Transverse colon (tissue), 4 donors: ENCODE data around the gene C10orf71. TPM values are rescaled to one million over a fixed set of nuclear protein-coding genes. Genes with fewer than 3 reads are reported as not detected.

Experiments
- DNase-seq: peaks from one replicate; pipeline ENCODE4 v3.0.0-alpha.2; 2019
- H3K27ac ChIP-seq, 4 donors: fragments of 200-600 bp; sonication (generic); 2 replicates each; pipeline ENCODE4 v1.5.1; 2016 to 2018; ENCODE audit warnings: inconsistent platforms in 4 of 4
- H3K27me3 ChIP-seq: fragments of 200-600 bp; sonication (generic); 2 replicates; pipeline ENCODE4 v1.5.1; 2017; ENCODE audit warnings: inconsistent platforms
- H3K36me3 ChIP-seq, 4 donors: fragments of 200-600 bp; sonication (generic); 2 replicates each; pipeline ENCODE4 v1.5.1; 2017 to 2019; ENCODE audit warnings: inconsistent platforms in 4 of 4
- H3K4me1 ChIP-seq, 4 donors: fragments of 200-600 bp; sonication (generic); 2 replicates each; pipeline ENCODE4 v1.5.1; 2017 to 2020; ENCODE audit warnings: inconsistent platforms in 4 of 4
- H3K4me3 ChIP-seq, 4 donors: fragments of 200-600 bp; sonication (generic); 1 replicate in 1 of 4; 2 replicates in 3 of 4; pipeline versions ENCODE4 v1.5.1 to v1.6.1; 2017 to 2019; ENCODE audit warnings: inconsistent platforms in 4 of 4
- H3K9me3 ChIP-seq, 2 donors: fragments of 200-600 bp; sonication (generic); 2 replicates each; pipeline ENCODE4 v1.5.1; 2017 to 2019; ENCODE audit warnings: inconsistent platforms in 2 of 2
- CTCF ChIP-seq, 5 experiments: fragments of 200-600 bp in 3 of 5; fragments of 450-650 bp in 2 of 5; sonication (generic) in 3 of 5; IDR thresholded peaks; 1 replicate in 2 of 5; 2 replicates in 3 of 5; pipeline ENCODE4 v1.5.1; 2016 to 2017; ENCODE audit warnings: antibody characterized with exemption in 5 of 5, inconsistent platforms in 3 of 5, mild to moderate bottlenecking in 2 of 5, moderate library complexity in 1 of 5
- EP300 ChIP-seq: sonication (generic); formaldehyde crosslinking; IDR thresholded peaks from one replicate; pipeline ENCODE4 v1.6.1; 2017; ENCODE audit warnings: antibody characterized with exemption, low read depth
- POLR2A ChIP-seq: fragments of 450-650 bp; IDR thresholded peaks from one replicate; pipeline ENCODE4 v1.6.1; 2016; ENCODE audit warnings: antibody characterized with exemption, mild to moderate bottlenecking, moderate library complexity
- POLR2AphosphoS5 ChIP-seq, 3 donors: sonication (generic); formaldehyde crosslinking; IDR thresholded peaks; one replicate each; pipeline ENCODE4 v1.6.1; 2016; ENCODE audit warnings: antibody characterized with exemption in 3 of 3
- WGBS, 2 donors: methylation state at CpG; one replicate each; pipeline ENCODE4 v1.1.5; 2018; ENCODE audit warnings: low coverage in 1 of 2; 5-methylcytosine and 5-hydroxymethylcytosine counted together
- in situ Hi-C, 4 donors: fragments of 200-750 bp; cut with MboI; loops; one replicate each; pipeline versions ENCODE4 v1.15.0 to v1.15.1; 2017; ENCODE audit warnings: low sequenced_read_pairs in 3 of 4, low pct_ligation_motif_present in 1 of 4, low pct_unique_long_range_greater_than_20kb in 1 of 4
- intact Hi-C: fragments of 100-400 bp; cut with DNase I; formaldehyde crosslinking; loops from one replicate; pipeline ENCODE4 v1.15.1; 2023; ENCODE audit warnings: low total_unique reads
- total RNA-seq, 4 donors: library from RNA; depleted of rRNA; stranded (reverse); fragments of >200 nt; gene quantifications; one replicate each; pipeline ENCODE4 v1.1.0, GENCODE V29; 2016

C10orf71 gene
- total RNA-seq, 4 donors from 2014 or later: under 0.01 TPM; not detected in 3

DNA sequence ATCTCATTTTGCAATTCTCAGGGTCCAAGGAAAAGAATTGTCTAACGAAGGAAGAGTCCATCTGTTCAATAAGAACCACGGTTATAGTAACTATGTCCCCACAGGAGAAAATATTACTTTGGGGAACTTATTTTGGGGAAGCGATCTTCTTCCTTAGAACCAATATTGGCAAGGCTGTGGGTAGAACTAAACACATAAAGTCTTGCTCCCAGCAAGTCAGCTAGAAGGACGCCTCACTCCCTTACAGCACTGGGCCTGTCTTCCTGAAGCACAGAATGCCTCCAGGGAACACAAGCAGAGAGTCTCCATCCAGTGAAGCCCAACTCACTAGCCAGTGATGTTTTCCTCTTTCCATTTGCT is 30.2 kb downstream of the C10orf71 start:
- no peaks in the 10 kb centered on the region for H3K36me3 ChIP-seq
- intact Hi-C loops: no loop called here
- no peaks in the 10 kb centered on the region for H3K4me1 ChIP-seq
- no peak for DNase-seq
- H3K27me3 ChIP-seq: no peaks in the 10 kb centered on the region
- 78% methylated on average over 4 of the region's 4 CpGs; no CpG with 5 or more reads in 1 of the 2 donors for WGBS, 2 donors
- in situ Hi-C loops: no loop called here
- no peak overlapping the region for H3K4me3 ChIP-seq
- H3K27ac ChIP-seq: no peak overlapping the region
- no peaks in the 10 kb centered on the region for H3K9me3 ChIP-seq
- no peak for TF ChIP-seq EP300
- no peak for TF ChIP-seq POLR2A
- TF ChIP-seq POLR2AphosphoS5 (IDR thresholded peaks at IDR 0.05): no peak
- no peak for TF ChIP-seq CTCF (IDR thresholded peaks at IDR 0.05)

- DNase-seq: no peak
- Histone ChIP-seq H3K4me3 (no peak overlapping the region), H3K4me1 (no peaks in the 10 kb centered on the region), H3K9me3 (no peaks in the 10 kb centered on the region), H3K27me3 (no peaks in the 10 kb centered on the region), H3K36me3 (no peaks in the 10 kb centered on the region), H3K27ac (no peak overlapping the region)
- intact Hi-C loops (no loop called here), in situ Hi-C loops (no loop called here)
- 93% methylated on average over 5 of the region's 5 CpGs; no CpG with 5 or more reads in 1 of the 2 donors for WGBS, 2 donors
- TF ChIP-seq CTCF (IDR thresholded peaks at IDR 0.05) (no peak), EP300 (no peak), POLR2A (no peak), POLR2AphosphoS5 (IDR thresholded peaks at IDR 0.05) (no peak)
Observed at GRCh38 chr10:49330127-49330665, 31.2 kb downstream of the C10orf71 start.

DNA sequence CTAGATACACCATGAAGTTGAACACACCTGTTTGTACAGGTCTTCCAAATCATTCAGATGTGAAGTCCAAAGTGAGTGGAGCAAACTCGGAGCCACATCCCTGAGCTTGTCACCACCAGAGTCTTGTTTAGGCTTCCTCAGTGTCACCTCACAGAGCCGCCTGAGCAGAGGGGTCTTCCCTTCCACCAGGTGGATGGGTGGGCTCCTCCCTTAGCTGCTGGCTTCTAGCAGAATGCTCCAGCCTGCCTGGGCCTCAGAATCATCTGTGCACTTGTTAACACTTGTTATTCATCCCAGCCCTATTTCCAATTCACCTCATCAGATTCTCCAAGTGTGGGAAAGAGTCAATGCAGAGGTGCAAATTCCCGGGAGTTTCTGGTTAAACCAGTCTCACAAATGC is 32.5 kb downstream of the C10orf71 start:
- no peak for DNase-seq
- WGBS, 2 donors: 72 to 83% methylated on average over 1 to 3 of the region's 3 CpGs
- in situ Hi-C loops: no loop called here
- H3K4me3 ChIP-seq: no peak overlapping the region
- no peaks in the 10 kb centered on the region for H3K27me3 ChIP-seq
- no peaks in the 10 kb centered on the region for H3K9me3 ChIP-seq
- intact Hi-C loops: no loop called here
- no peaks in the 10 kb centered on the region for H3K4me1 ChIP-seq
- no peak overlapping the region for H3K27ac ChIP-seq
- no peaks in the 10 kb centered on the region for H3K36me3 ChIP-seq
- TF ChIP-seq POLR2AphosphoS5 (IDR thresholded peaks at IDR 0.05) (no peak), CTCF (IDR thresholded peaks at IDR 0.05) (no peak), POLR2A (no peak), EP300 (no peak)

DNA sequence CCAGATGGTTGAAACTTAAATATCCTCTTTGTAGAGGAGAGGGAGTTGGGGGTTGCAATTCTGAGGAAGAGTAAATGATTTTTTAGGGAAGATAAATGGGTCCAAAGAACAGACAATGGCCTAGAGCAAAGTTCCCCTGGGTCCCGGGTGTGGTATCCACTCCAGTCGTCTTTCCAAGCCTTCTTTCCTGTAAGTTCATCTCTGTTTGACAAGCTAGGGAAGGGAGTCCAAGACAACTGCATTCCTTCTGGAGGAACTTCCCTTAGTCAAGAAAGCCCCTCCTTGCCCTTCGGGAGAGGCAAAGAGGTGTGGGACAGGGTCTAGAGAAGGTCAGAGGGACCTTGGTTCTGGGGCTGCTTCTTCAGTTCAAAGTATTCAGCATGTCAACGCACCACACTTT is 33.4 kb downstream of the C10orf71 start:
- intact Hi-C loops (no loop called here), in situ Hi-C loops (no loop called here)
- H3K9me3 ChIP-seq: no peaks in the 10 kb centered on the region
- no peak for DNase-seq
- H3K27ac ChIP-seq: no peak overlapping the region
- H3K4me3 ChIP-seq: no peak overlapping the region
- no peak for TF ChIP-seq POLR2AphosphoS5 (IDR thresholded peaks at IDR 0.05)
- TF ChIP-seq CTCF (IDR thresholded peaks at IDR 0.05): no peak
- no peak for TF ChIP-seq EP300
- no peak for TF ChIP-seq POLR2A
- WGBS, 2 donors: 69 to 100% methylated on average over 1 to 4 of the region's 4 CpGs
- no peaks in the 10 kb centered on the region for H3K4me1 ChIP-seq
- H3K36me3 ChIP-seq: no peaks in the 10 kb centered on the region
- H3K27me3 ChIP-seq: no peaks in the 10 kb centered on the region
